HEK293 (cell line): ENCODE data around the gene EFCAB8.

Experiments
- CTCF ChIA-PET: fragments of 350-600 bp; formaldehyde crosslinking; extraction: SDS; loops from one replicate; lab custom pipeline; 2021; ENCODE audit warnings: antibody characterized with exemption; lab: Yijun Ruan, JAX
- POLR2A ChIA-PET: fragments of 300-600 bp; formaldehyde crosslinking; extraction: SDS; loops from one replicate; lab custom pipeline; 2020; ENCODE audit warnings: antibody characterized with exemption, inconsistent platforms; lab: Yijun Ruan, JAX
- H3K27ac ChIP-seq: fragments of 200-500 bp; sonication (Bioruptor generic); 2 replicates; pipeline ENCODE4 v1.5.1; 2014; ENCODE audit warnings: low read depth, low read length, control low read depth, inconsistent platforms; ENCODE audit errors: extremely low read depth
- H3K36me3 ChIP-seq, 2 experiments: fragments of 200-500 bp in 1 of 2; sonication (Bioruptor generic) in 1 of 2; 1 replicate in 1 of 2; 2 replicates in 1 of 2; pipeline ENCODE4 v1.5.1; 2014 to 2017; ENCODE audit warnings: inconsistent platforms in 2 of 2, low read length in 2 of 2; ENCODE audit not compliant: control insufficient read depth in 2 of 2, insufficient read depth in 1 of 2
- H3K4me1 ChIP-seq: fragments of 200-500 bp; sonication (Bioruptor generic); 2 replicates; pipeline ENCODE4 v1.5.1; 2014; ENCODE audit warnings: mild to moderate bottlenecking, low read length, inconsistent platforms; ENCODE audit not compliant: control insufficient read depth, insufficient read depth
- H3K4me3 ChIP-seq: 2 replicates; pipeline ENCODE4 v1.5.1; 2011; ENCODE audit warnings: low read depth, mild to moderate bottlenecking, control low read depth, low read length, moderate library complexity
- H3K9me3 ChIP-seq: fragments of 200-500 bp; sonication (Bioruptor generic); 2 replicates; pipeline ENCODE4 v1.5.1; 2014; ENCODE audit warnings: low read depth, low read length, inconsistent platforms; ENCODE audit not compliant: control insufficient read depth, insufficient read depth
- HOXD13 ChIP-seq: sonication (generic); formaldehyde crosslinking; IDR thresholded peaks from 2 replicates; pipeline ENCODE4 v1.8.0; 2022; ENCODE audit warnings: missing genetic modification reagents, borderline replicate concordance
- KLF7 ChIP-seq: fragments of 450-650 bp; formaldehyde crosslinking; IDR thresholded peaks from 2 replicates; pipeline ENCODE4 v1.5.1; 2016; ENCODE audit warnings: missing biosample characterization, missing genetic modification characterization, borderline replicate concordance
- KLF8 ChIP-seq: fragments of 450-650 bp; formaldehyde crosslinking; IDR thresholded peaks from 2 replicates; pipeline ENCODE4 v1.5.1; 2016; ENCODE audit warnings: missing biosample characterization, missing genetic modification characterization
- KLF9 ChIP-seq: fragments of 450-650 bp; formaldehyde crosslinking; IDR thresholded peaks from 2 replicates; pipeline ENCODE4 v1.5.1; 2016; ENCODE audit warnings: missing biosample characterization, missing genetic modification characterization, low read depth
- PRDM1 ChIP-seq: fragments of 450-650 bp; formaldehyde crosslinking; IDR thresholded peaks from 2 replicates; pipeline ENCODE4; 2016; ENCODE audit warnings: missing biosample characterization, missing genetic modification characterization
- REPIN1 ChIP-seq: fragments of 450-650 bp; formaldehyde crosslinking; IDR thresholded peaks from 2 replicates; pipeline ENCODE4 v1.5.1; 2017; ENCODE audit warnings: missing biosample characterization, missing genetic modification characterization, low read depth
- SALL2 ChIP-seq: fragments of 450-650 bp; formaldehyde crosslinking; IDR thresholded peaks from 2 replicates; pipeline ENCODE4 v1.5.0; 2017; ENCODE audit warnings: missing biosample characterization, mild to moderate bottlenecking, missing genetic modification characterization, borderline replicate concordance
- TRIM28 ChIP-seq: IDR thresholded peaks from 2 replicates; pipeline ENCODE4 v1.6.1; 2011; ENCODE audit warnings: low read length, control low read depth, borderline replicate concordance
- ZBTB26 ChIP-seq: fragments of 450-650 bp; formaldehyde crosslinking; optimal IDR thresholded peaks from 2 replicates; pipeline ENCODE3; 2016; ENCODE audit warnings: missing biosample characterization, mild to moderate bottlenecking, missing genetic modification characterization
- ZBTB44 ChIP-seq: fragments of 450-650 bp; IDR thresholded peaks from 2 replicates; pipeline ENCODE4 v1.5.1; 2018; ENCODE audit warnings: missing biosample characterization, mild to moderate bottlenecking, missing genetic modification characterization
- ZBTB7A ChIP-seq: fragments of 450-650 bp; formaldehyde crosslinking; IDR thresholded peaks from 2 replicates; pipeline ENCODE4 v1.5.1; 2016; ENCODE audit warnings: low read depth, missing biosample characterization, missing genetic modification characterization
- ZFP3 ChIP-seq: fragments of 450-650 bp; formaldehyde crosslinking; IDR thresholded peaks from 2 replicates; pipeline ENCODE4 v1.5.1; 2016; ENCODE audit warnings: low read depth, missing biosample characterization, missing genetic modification characterization
- ZNF433 ChIP-seq: fragments of 450-650 bp; formaldehyde crosslinking; IDR thresholded peaks from 2 replicates; pipeline ENCODE4 v1.5.1; 2016; ENCODE audit warnings: missing biosample characterization, missing genetic modification characterization, low read depth
- ZNF529 ChIP-seq: fragments of 450-650 bp; formaldehyde crosslinking; IDR thresholded peaks from 2 replicates; pipeline ENCODE4 v1.5.1; 2017; ENCODE audit warnings: missing genetic modification characterization, missing biosample characterization; ENCODE audit not compliant: insufficient replicate concordance
- ZNF596 ChIP-seq: fragments of 450-650 bp; IDR thresholded peaks from 2 replicates; pipeline ENCODE4 v1.5.0; 2018; ENCODE audit warnings: missing biosample characterization, mild to moderate bottlenecking, missing genetic modification characterization, moderate library complexity
- ZNF624 ChIP-seq: fragments of 450-650 bp; formaldehyde crosslinking; IDR thresholded peaks from 2 replicates; pipeline ENCODE4 v1.5.1; 2017; ENCODE audit warnings: missing biosample characterization, missing genetic modification characterization
- ZNF639 ChIP-seq: fragments of 450-650 bp; formaldehyde crosslinking; IDR thresholded peaks from 2 replicates; pipeline ENCODE4 v1.5.1; 2016; ENCODE audit warnings: missing biosample characterization, missing genetic modification characterization
- ZNF677 ChIP-seq: fragments of 450-650 bp; IDR thresholded peaks from 2 replicates; pipeline ENCODE4 v1.5.0; 2018; ENCODE audit warnings: missing biosample characterization, mild to moderate bottlenecking, missing genetic modification characterization, moderate library complexity
- TF ChIP-seq, protein P1 (sequence below): fragments of 450-650 bp; formaldehyde crosslinking; IDR thresholded peaks from 2 replicates; pipeline ENCODE4 v1.5.1; 2016; ENCODE audit warnings: missing biosample characterization, missing genetic modification characterization, borderline replicate concordance
- TF ChIP-seq, protein P2 (sequence below): fragments of 450-650 bp; formaldehyde crosslinking; IDR thresholded peaks from 2 replicates; pipeline ENCODE4 v1.5.1; 2016; ENCODE audit warnings: missing biosample characterization, missing genetic modification characterization, low read depth

EFCAB8 gene

DNA sequence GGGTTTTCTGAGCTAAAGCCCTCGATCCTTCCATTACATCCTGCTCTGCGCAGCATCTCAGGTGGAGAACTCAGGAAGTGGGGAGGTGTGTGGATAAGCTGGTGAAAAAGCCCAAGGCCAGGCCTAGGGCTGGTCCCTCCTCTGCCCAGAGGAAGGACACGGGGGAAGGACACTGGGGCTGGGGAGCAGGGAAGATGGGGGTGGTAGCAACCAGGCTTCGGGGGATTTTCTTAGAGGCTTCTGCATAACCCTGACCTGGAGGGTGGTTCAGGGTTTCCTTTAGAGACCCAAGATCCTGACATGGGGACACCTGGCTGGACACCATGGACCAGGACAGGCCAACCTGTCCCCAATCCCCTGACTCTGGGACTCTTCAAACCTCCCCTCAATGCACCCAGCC lies 107.7 kb downstream of the EFCAB8 start:
- CTCF ChIA-PET = interaction anchor here (0.7 to 1.0 kb wide), 2 partner anchors 21 to 129 kb away, joined by 3 to 4 read pairs; no protein-coding TSS in a partner anchor
- no peak for TF ChIP-seq KLF9 (tag by site-specific recombination)
- TF ChIP-seq HOXD13 (CRISPR knock-in tag) = no peak
- TF ChIP-seq, protein P1, sequence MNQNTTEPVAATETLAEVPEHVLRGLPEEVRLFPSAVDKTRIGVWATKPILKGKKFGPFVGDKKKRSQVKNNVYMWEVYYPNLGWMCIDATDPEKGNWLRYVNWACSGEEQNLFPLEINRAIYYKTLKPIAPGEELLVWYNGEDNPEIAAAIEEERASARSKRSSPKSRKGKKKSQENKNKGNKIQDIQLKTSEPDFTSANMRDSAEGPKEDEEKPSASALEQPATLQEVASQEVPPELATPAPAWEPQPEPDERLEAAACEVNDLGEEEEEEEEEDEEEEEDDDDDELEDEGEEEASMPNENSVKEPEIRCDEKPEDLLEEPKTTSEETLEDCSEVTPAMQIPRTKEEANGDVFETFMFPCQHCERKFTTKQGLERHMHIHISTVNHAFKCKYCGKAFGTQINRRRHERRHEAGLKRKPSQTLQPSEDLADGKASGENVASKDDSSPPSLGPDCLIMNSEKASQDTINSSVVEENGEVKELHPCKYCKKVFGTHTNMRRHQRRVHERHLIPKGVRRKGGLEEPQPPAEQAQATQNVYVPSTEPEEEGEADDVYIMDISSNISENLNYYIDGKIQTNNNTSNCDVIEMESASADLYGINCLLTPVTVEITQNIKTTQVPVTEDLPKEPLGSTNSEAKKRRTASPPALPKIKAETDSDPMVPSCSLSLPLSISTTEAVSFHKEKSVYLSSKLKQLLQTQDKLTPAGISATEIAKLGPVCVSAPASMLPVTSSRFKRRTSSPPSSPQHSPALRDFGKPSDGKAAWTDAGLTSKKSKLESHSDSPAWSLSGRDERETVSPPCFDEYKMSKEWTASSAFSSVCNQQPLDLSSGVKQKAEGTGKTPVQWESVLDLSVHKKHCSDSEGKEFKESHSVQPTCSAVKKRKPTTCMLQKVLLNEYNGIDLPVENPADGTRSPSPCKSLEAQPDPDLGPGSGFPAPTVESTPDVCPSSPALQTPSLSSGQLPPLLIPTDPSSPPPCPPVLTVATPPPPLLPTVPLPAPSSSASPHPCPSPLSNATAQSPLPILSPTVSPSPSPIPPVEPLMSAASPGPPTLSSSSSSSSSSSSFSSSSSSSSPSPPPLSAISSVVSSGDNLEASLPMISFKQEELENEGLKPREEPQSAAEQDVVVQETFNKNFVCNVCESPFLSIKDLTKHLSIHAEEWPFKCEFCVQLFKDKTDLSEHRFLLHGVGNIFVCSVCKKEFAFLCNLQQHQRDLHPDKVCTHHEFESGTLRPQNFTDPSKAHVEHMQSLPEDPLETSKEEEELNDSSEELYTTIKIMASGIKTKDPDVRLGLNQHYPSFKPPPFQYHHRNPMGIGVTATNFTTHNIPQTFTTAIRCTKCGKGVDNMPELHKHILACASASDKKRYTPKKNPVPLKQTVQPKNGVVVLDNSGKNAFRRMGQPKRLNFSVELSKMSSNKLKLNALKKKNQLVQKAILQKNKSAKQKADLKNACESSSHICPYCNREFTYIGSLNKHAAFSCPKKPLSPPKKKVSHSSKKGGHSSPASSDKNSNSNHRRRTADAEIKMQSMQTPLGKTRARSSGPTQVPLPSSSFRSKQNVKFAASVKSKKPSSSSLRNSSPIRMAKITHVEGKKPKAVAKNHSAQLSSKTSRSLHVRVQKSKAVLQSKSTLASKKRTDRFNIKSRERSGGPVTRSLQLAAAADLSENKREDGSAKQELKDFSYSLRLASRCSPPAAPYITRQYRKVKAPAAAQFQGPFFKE (tag by site-specific recombination) = no peak
- TF ChIP-seq SALL2 (tag by site-specific recombination) = no peak
- no peak for TF ChIP-seq REPIN1 (tag by site-specific recombination)
- no peak for TF ChIP-seq TRIM28
- no peak for TF ChIP-seq KLF7
- TF ChIP-seq ZNF596 = no peak
- no peak for TF ChIP-seq ZBTB26
- TF ChIP-seq PRDM1 (tag by site-specific recombination) = no peak
- Histone ChIP-seq H3K4me1 (no peaks in the 10 kb centered on the region), H3K27ac (no peak overlapping the region), H3K36me3 (no peaks in the 10 kb centered on the region), H3K9me3 (no peaks in the 10 kb centered on the region), H3K4me3 (no peak overlapping the region)
- POLR2A ChIA-PET = no interaction called here

GRCh38 chr20:32966881-32967781 lies 108.4 kb downstream of the EFCAB8 start:
- H3K4me3 ChIP-seq = no peak overlapping the region
- ChIA-PET POLR2A (no interaction called here), CTCF (no interaction called here)
- H3K27ac ChIP-seq = no peak overlapping the region
- no peak for TF ChIP-seq ZNF639 (tag by site-specific recombination)
- TF ChIP-seq, protein P2, sequence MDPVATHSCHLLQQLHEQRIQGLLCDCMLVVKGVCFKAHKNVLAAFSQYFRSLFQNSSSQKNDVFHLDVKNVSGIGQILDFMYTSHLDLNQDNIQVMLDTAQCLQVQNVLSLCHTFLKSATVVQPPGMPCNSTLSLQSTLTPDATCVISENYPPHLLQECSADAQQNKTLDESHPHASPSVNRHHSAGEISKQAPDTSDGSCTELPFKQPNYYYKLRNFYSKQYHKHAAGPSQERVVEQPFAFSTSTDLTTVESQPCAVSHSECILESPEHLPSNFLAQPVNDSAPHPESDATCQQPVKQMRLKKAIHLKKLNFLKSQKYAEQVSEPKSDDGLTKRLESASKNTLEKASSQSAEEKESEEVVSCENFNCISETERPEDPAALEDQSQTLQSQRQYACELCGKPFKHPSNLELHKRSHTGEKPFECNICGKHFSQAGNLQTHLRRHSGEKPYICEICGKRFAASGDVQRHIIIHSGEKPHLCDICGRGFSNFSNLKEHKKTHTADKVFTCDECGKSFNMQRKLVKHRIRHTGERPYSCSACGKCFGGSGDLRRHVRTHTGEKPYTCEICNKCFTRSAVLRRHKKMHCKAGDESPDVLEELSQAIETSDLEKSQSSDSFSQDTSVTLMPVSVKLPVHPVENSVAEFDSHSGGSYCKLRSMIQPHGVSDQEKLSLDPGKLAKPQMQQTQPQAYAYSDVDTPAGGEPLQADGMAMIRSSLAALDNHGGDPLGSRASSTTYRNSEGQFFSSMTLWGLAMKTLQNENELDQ (tag by site-specific recombination) = no peak
- no peak for TF ChIP-seq ZBTB44 (tag by site-specific recombination)
- no peak for TF ChIP-seq ZNF677
- TF ChIP-seq ZBTB7A (tag by site-specific recombination) = no peak
- no peak for TF ChIP-seq ZNF433 (tag by site-specific recombination)
- TF ChIP-seq KLF8 (tag by site-specific recombination) = no peak
- no peak for TF ChIP-seq ZNF624 (tag by site-specific recombination)
- TF ChIP-seq ZNF529 = no peak
- no peak for TF ChIP-seq ZFP3 (tag by site-specific recombination)
- TF ChIP-seq, all 188 proteins: peak for 0
- H3K9me3 ChIP-seq = no peaks in the 10 kb centered on the region
- no peaks in the 10 kb centered on the region for H3K36me3 ChIP-seq
- H3K4me1 ChIP-seq = no peaks in the 10 kb centered on the region
